ENCODE data around the gene PEPD.
A peak's percentile ranks its signal among the peaks of the same experiment; 100 is the strongest.
"Not testable (repeated sequence)": the region's sequence is repeated elsewhere in the genome, so short reads cannot be mapped to it uniquely, and the experiment has no call there.

The PEPD gene

GRCh38 chr19:33559996-33560395 is 38.4 kb upstream of the PEPD start:
- TF ChIP-seq, protein P1, sequence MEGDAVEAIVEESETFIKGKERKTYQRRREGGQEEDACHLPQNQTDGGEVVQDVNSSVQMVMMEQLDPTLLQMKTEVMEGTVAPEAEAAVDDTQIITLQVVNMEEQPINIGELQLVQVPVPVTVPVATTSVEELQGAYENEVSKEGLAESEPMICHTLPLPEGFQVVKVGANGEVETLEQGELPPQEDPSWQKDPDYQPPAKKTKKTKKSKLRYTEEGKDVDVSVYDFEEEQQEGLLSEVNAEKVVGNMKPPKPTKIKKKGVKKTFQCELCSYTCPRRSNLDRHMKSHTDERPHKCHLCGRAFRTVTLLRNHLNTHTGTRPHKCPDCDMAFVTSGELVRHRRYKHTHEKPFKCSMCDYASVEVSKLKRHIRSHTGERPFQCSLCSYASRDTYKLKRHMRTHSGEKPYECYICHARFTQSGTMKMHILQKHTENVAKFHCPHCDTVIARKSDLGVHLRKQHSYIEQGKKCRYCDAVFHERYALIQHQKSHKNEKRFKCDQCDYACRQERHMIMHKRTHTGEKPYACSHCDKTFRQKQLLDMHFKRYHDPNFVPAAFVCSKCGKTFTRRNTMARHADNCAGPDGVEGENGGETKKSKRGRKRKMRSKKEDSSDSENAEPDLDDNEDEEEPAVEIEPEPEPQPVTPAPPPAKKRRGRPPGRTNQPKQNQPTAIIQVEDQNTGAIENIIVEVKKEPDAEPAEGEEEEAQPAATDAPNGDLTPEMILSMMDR (IDR thresholded peaks at IDR 0.05; ENCODE audit: insufficient read depth, low read depth, low read length, missing control alignments): no peak
- DNase-seq (ENCODE audit: low read depth): no peak

DNA sequence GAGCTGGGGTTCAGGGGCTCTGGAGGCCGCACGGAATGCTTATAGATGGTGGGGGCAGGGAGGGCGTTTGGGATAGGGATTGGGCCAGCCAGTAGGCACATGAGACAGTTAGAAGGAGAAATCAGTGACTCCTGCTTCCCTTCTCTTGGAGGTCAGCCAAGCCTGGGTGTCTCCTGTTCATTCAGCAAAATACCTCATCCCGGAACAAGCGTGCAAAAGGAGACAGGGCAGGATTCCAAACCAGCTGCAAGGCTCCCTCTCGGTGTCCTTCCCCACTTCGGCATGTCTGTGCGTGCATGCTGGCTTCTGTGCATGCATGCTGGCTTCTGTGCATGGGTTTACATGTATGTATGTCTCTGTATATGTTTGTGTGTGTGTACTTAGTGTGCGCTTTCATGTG is 37.3 kb upstream of the PEPD start:
- H3K4me3 ChIP-seq (ENCODE audit: low read length): no peak overlapping the region
- TF ChIP-seq, protein P1 (IDR thresholded peaks at IDR 0.05; ENCODE audit: insufficient read depth, low read depth, low read length, missing control alignments): no peak
- DNase-seq (ENCODE audit: low read depth): peak; percentile 21

More at GRCh38 chr19:33559996-33560395, 38.4 kb upstream of the PEPD start:
- H3K4me3 ChIP-seq (ENCODE audit: low read length): no peak overlapping the region

- TF ChIP-seq, protein P1 (IDR thresholded peaks at IDR 0.05; ENCODE audit: insufficient read depth, low read depth, low read length, missing control alignments): no peak
- no peak overlapping the region for H3K4me3 ChIP-seq (ENCODE audit: low read length)
- no peak for DNase-seq (ENCODE audit: low read depth)
These were observed 36.6 kb upstream of the PEPD start for GRCh38 chr19:33558151-33558550.

- TF ChIP-seq, protein P1 (IDR thresholded peaks at IDR 0.05; ENCODE audit: insufficient read depth, low read depth, low read length, missing control alignments): no peak
- H3K4me3 ChIP-seq (ENCODE audit: low read length): no peak overlapping the region
- no peak for DNase-seq (ENCODE audit: low read depth)
These were observed 36.1 kb upstream of the PEPD start for GRCh38 chr19:33557720-33558119.

GRCh38 chr19:33557196-33557595 is 35.6 kb upstream of the PEPD start:
- no peak overlapping the region for H3K4me3 ChIP-seq (ENCODE audit: low read length)
- TF ChIP-seq, protein P1 (IDR thresholded peaks at IDR 0.05; ENCODE audit: insufficient read depth, low read depth, low read length, missing control alignments): no peak
- DNase-seq (ENCODE audit: low read depth): no peak

- TF ChIP-seq, protein P1 (IDR thresholded peaks at IDR 0.05; ENCODE audit: insufficient read depth, low read depth, low read length, missing control alignments): no peak
- DNase-seq (ENCODE audit: low read depth): no peak
- H3K4me3 ChIP-seq (ENCODE audit: low read length): no peak overlapping the region
These were observed 34.7 kb upstream of the PEPD start for GRCh38 chr19:33556261-33556660.

DNA sequence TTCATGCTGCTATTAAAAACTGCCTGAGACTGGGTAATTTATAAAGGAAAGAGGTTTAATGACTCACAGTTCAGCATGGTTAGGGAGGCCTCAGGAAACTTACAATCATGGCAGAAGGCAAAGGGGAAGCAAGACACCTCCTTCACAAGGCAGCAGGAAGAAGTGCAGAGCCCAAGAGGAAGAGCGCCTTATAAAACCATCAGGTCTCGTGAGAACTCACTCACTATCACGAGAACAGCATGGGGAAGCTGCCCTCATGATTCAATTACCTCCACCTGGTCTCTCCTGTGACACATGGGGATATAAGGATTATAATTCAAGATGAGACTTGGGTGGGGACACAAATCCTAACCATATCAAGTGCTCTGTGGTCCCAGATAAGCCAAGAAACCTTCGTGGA is 34.1 kb upstream of the PEPD start:
- DNase-seq (ENCODE audit: low read depth); H3K4me3 ChIP-seq (ENCODE audit: low read length): not testable (repeated sequence)
